HG02588 (cell line): ENCODE data around the gene ARHGEF38.
"Not testable (repeated sequence)": the region's sequence is repeated elsewhere in the genome, so short reads cannot be mapped to it uniquely, and the experiment has no call there.

Experiments used
- ATAC-seq: cut with Tn5 transposase; IDR thresholded peaks from one replicate; pipeline ENCODE4 v1.9.1; 2021; ENCODE audit warnings: mild to moderate bottlenecking, moderate library complexity; ENCODE audit not compliant: unreplicated experiment

The ARHGEF38 gene

GRCh38 chr4:105709081-105709450 lies 156.6 kb downstream of the ARHGEF38 start:
- ATAC-seq = peak; percentile 22

GRCh38 chr4:105710012-105710600 lies 157.7 kb downstream of the ARHGEF38 start:
- no peak for ATAC-seq

GRCh38 chr4:105710678-105711077 lies 158.3 kb downstream of the ARHGEF38 start:
- no peak for ATAC-seq

- no peak for ATAC-seq
Measured at GRCh38 chr4:105712766-105713165, 160.3 kb downstream of the ARHGEF38 start.

GRCh38 chr4:105714071-105714521 lies 161.7 kb downstream of the ARHGEF38 start:
- ATAC-seq = peak; percentile 65

GRCh38 chr4:105714932-105715331 lies 162.5 kb downstream of the ARHGEF38 start:
- ATAC-seq = no peak

GRCh38 chr4:105715692-105716278 lies 163.4 kb downstream of the ARHGEF38 start:
- no peak for ATAC-seq

GRCh38 chr4:105719204-105719603 lies 166.8 kb downstream of the ARHGEF38 start:
- ATAC-seq = no peak

GRCh38 chr4:105725623-105726022 lies 173.2 kb downstream of the ARHGEF38 start:
- no peak for ATAC-seq

- ATAC-seq = not testable (repeated sequence)
Measured at GRCh38 chr4:105729895-105730294, 177.5 kb downstream of the ARHGEF38 start.
